H9 (cell line): ENCODE results near the gene WDR6. TPM values are rescaled to one million over a fixed set of nuclear protein-coding genes. Genes with fewer than 3 reads are reported as not detected.
A peak's percentile ranks its signal among the peaks of the same experiment; 100 is the strongest.

ENCODE experiments used
- DNase-seq: peaks from one replicate; pipeline ENCODE4 v3.0.0-alpha.2; 2017
- H2AFZ ChIP-seq: one replicate; pipeline ENCODE4 v1.6.1; 2013; ENCODE audit warnings: mild to moderate bottlenecking, low read length, control low read depth, moderate library complexity
- H2AK5ac ChIP-seq: 2 replicates; pipeline ENCODE4 v1.6.1; 2013; ENCODE audit warnings: low read length, control low read depth, mixed read lengths; ENCODE audit not compliant: insufficient read length
- H2BK120ac ChIP-seq: one replicate; pipeline ENCODE4 v1.6.1; 2013; ENCODE audit warnings: low read depth, mild to moderate bottlenecking, low read length, control low read depth, inconsistent platforms; ENCODE audit not compliant: poor library complexity, severe bottlenecking
- H2BK12ac ChIP-seq: 2 replicates; pipeline ENCODE4 v1.6.1; 2013; ENCODE audit warnings: low read length, control low read depth, mixed read lengths, low read depth; ENCODE audit not compliant: insufficient read length
- H2BK15ac ChIP-seq: 2 replicates; pipeline ENCODE4 v1.6.1; 2013; ENCODE audit warnings: low read depth, low read length, control low read depth
- H2BK20ac ChIP-seq: one replicate; pipeline ENCODE4 v1.6.1; 2013; ENCODE audit warnings: low read depth, mild to moderate bottlenecking, low read length, control low read depth, inconsistent platforms; ENCODE audit not compliant: poor library complexity, severe bottlenecking
- H2BK5ac ChIP-seq: 2 replicates; pipeline ENCODE4 v1.6.1; 2013; ENCODE audit warnings: low read length, control low read depth, mixed read lengths; ENCODE audit not compliant: insufficient read length
- H3K14ac ChIP-seq: 2 replicates; pipeline ENCODE4 v1.6.1; 2013; ENCODE audit warnings: low read length, control low read depth; ENCODE audit not compliant: insufficient read depth
- H3K18ac ChIP-seq: 2 replicates; pipeline ENCODE4 v1.6.1; 2013; ENCODE audit warnings: low read depth, mild to moderate bottlenecking, mixed read lengths, low read length, control low read depth; ENCODE audit not compliant: insufficient read length
- H3K23ac ChIP-seq: 2 replicates; pipeline ENCODE4 v1.6.1; 2013; ENCODE audit warnings: low read length, control low read depth, mixed read lengths, low read depth; ENCODE audit not compliant: insufficient read length
- H3K23me2 ChIP-seq: 2 replicates; pipeline ENCODE4 v1.6.1; 2013; ENCODE audit warnings: low read depth, mild to moderate bottlenecking, mixed read lengths, low read length, control low read depth; ENCODE audit not compliant: insufficient read length, poor library complexity, severe bottlenecking
- H3K27ac ChIP-seq: 2 replicates; pipeline ENCODE4 v1.5.1; 2013; ENCODE audit warnings: low read length, control low read depth, mixed read lengths, low read depth; ENCODE audit not compliant: insufficient read length
- H3K27me3 ChIP-seq: 2 replicates; pipeline ENCODE4 v1.6.1; 2013; ENCODE audit warnings: low read length, control low read depth, inconsistent platforms; ENCODE audit not compliant: insufficient read depth
- H3K4ac ChIP-seq: 2 replicates; pipeline ENCODE4 v1.6.1; 2013; ENCODE audit warnings: low read depth, mild to moderate bottlenecking, control low read depth, inconsistent platforms, low read length, moderate library complexity
- H3K4me1 ChIP-seq: 2 replicates; pipeline ENCODE4 v1.6.1; 2013; ENCODE audit warnings: low read length, control low read depth, inconsistent platforms; ENCODE audit not compliant: insufficient read depth
- H3K4me2 ChIP-seq: 2 replicates; pipeline ENCODE4 v1.6.1; 2013; ENCODE audit warnings: low read length, control low read depth, mixed read lengths; ENCODE audit not compliant: insufficient read length, insufficient read depth
- H3K56ac ChIP-seq: 2 replicates; pipeline ENCODE4 v1.6.1; 2013; ENCODE audit warnings: low read depth, mild to moderate bottlenecking, mixed read lengths, low read length, control low read depth; ENCODE audit not compliant: insufficient read length
- H3K79me1 ChIP-seq: 2 replicates; pipeline ENCODE4 v1.6.1; 2013; ENCODE audit warnings: low read depth, mild to moderate bottlenecking, moderate library complexity, low read length, control low read depth, inconsistent platforms; ENCODE audit not compliant: insufficient read depth, poor library complexity, severe bottlenecking
- H3K79me2 ChIP-seq: 2 replicates; pipeline ENCODE4 v1.6.1; 2013; ENCODE audit warnings: low read length, control low read depth, inconsistent platforms; ENCODE audit not compliant: insufficient read depth
- H3K9ac ChIP-seq: 2 replicates; pipeline ENCODE4 v1.6.1; 2013; ENCODE audit warnings: low read length, control low read depth, mixed read lengths; ENCODE audit not compliant: insufficient read length; ENCODE audit errors: extremely low read depth
- H3K9me3 ChIP-seq: one replicate; pipeline ENCODE4 v1.6.1; 2013; ENCODE audit warnings: low read depth, low read length, inconsistent platforms; ENCODE audit not compliant: control insufficient read depth
- H3T11ph ChIP-seq: one replicate; pipeline ENCODE4 v1.6.1; 2013; ENCODE audit warnings: mild to moderate bottlenecking, low read length, control low read depth, inconsistent platforms
- H4K20me1 ChIP-seq: one replicate; pipeline ENCODE4 v1.6.1; 2013; ENCODE audit not compliant: control insufficient read depth, insufficient read length, insufficient read depth
- H4K5ac ChIP-seq: 2 replicates; pipeline ENCODE4 v1.6.1; 2013; ENCODE audit warnings: low read depth, mild to moderate bottlenecking, mixed read lengths, low read length, control low read depth; ENCODE audit not compliant: insufficient read length
- H4K8ac ChIP-seq: replicated peaks from 2 replicates; pipeline ENCODE4 v1.6.1; 2013; ENCODE audit warnings: low read length, control low read depth, mixed read lengths, low read depth; ENCODE audit not compliant: insufficient read length
- H4K91ac ChIP-seq: 2 replicates; pipeline ENCODE4 v1.6.1; 2013; ENCODE audit warnings: low read depth, mild to moderate bottlenecking, moderate library complexity, mixed read lengths, low read length, control low read depth; ENCODE audit not compliant: insufficient read length
- H3K27ac Mint-ChIP-seq, 3 experiments: 2 replicates in 2 of 3; 3 replicates in 1 of 3; pipeline ENCODE4 v1.8.0; 2020 to 2021; ENCODE audit warnings: mixed read lengths in 3 of 3, mild to moderate bottlenecking in 1 of 3, moderate library complexity in 1 of 3
- H3K27me3 Mint-ChIP-seq: 2 replicates; pipeline ENCODE4 v1.8.0; 2021; ENCODE audit warnings: low read depth, mild to moderate bottlenecking, moderate library complexity, mixed read lengths
- H3K36me3 Mint-ChIP-seq, 3 experiments: 2 replicates in 2 of 3; 3 replicates in 1 of 3; pipeline ENCODE4 v1.8.0; 2020 to 2021; ENCODE audit warnings: low read depth in 3 of 3, mixed read lengths in 3 of 3; ENCODE audit not compliant: insufficient read depth in 1 of 3
- H3K4me1 Mint-ChIP-seq, 2 experiments: 2 replicates each; pipeline ENCODE4 v1.8.0; 2020; ENCODE audit warnings: mixed read lengths in 2 of 2
- H3K4me3 Mint-ChIP-seq, 2 experiments: 2 replicates in 1 of 2; 3 replicates in 1 of 2; pipeline ENCODE4 v1.8.0; 2020 to 2021; ENCODE audit warnings: mild to moderate bottlenecking in 2 of 2, mixed read lengths in 2 of 2, moderate library complexity in 1 of 2
- H3K9me3 Mint-ChIP-seq, 2 experiments: 2 replicates in 1 of 2; 3 replicates in 1 of 2; pipeline ENCODE4 v1.8.0; 2020; ENCODE audit warnings: mild to moderate bottlenecking in 2 of 2, mixed read lengths in 2 of 2, moderate library complexity in 1 of 2
- CTCF ChIP-seq: fragments of 200-600 bp; sonication (generic); conservative IDR thresholded peaks from 3 replicates; pipeline ENCODE4 v1.8.0; 2021; ENCODE audit warnings: antibody characterized with exemption, mild to moderate bottlenecking
- WGBS: extraction: QIAGEN DNeasy Blood & Tissue Kit; methylation state at CpG from one replicate; pipeline ENCODE4 v1.1.7; 2013; ENCODE audit warnings: missing lambda C conversion rate, low lambda C conversion rate, mixed read lengths; ENCODE audit not compliant: insufficient read length; ENCODE audit errors: extremely low coverage; 5-methylcytosine and 5-hydroxymethylcytosine counted together
- total RNA-seq: library from RNA; stranded (reverse); gene quantifications from 2 replicates; pipeline ENCODE4 v1.2.1, GENCODE V29; 2021

WDR6 gene
- total RNA-seq, 1 experiment from 2014 or later, result 298 TPM

GRCh38 chr3:49006408-49007067, 653 bp upstream of the WDR6 start:
- DNase-seq, result no peak
- Mint-ChIP-seq H3K36me3 (peaks cover under 1 to 28% (median 19%) of the 10 kb centered on the region in 3 experiments), H3K4me3 (peak overlapping the region; percentile 99 to 100), H3K27me3 (no peaks in the 10 kb centered on the region; the same call in 1 of the 2 replicates), H3K9me3 (no peaks in the 10 kb centered on the region; a peak in 1 of 5 replicates), H3K27ac (peak overlapping the region in 2 of 3 experiments; percentile 91 to 93; a peak in 5 of 7 replicates), H3K4me1 (peaks cover 12 to 13% of the 10 kb centered on the region in 2 experiments)
- H3K27ac ChIP-seq, result no peak overlapping the region
- no peaks in the 10 kb centered on the region; the same call in 1 of the 2 replicates for H3K4me1 ChIP-seq
- no peak overlapping the region for H4K91ac ChIP-seq
- no peak overlapping the region for H4K8ac ChIP-seq
- H3T11ph ChIP-seq, result no peak overlapping the region
- H3K9me3 ChIP-seq, result no peaks in the 10 kb centered on the region
- H2BK5ac ChIP-seq, result no peak overlapping the region
- no peak overlapping the region for H2AK5ac ChIP-seq
- H3K79me1 ChIP-seq, result no peaks in the 10 kb centered on the region
- no peak overlapping the region for H4K5ac ChIP-seq
- H3K4me2 ChIP-seq, result peak overlapping the region; percentile 78
- H3K23me2 ChIP-seq, result peaks cover 13% of the 10 kb centered on the region
- no peak overlapping the region for H2BK20ac ChIP-seq
- no peaks in the 10 kb centered on the region for H4K20me1 ChIP-seq
- no peak overlapping the region for H3K23ac ChIP-seq
- no peak for TF ChIP-seq CTCF
- H3K18ac ChIP-seq, result peak overlapping the region; percentile 62
- peak overlapping the region; percentile 75; the same call in 1 of the 2 replicates for H3K14ac ChIP-seq
- WGBS, result no CpG with 5 or more reads among the region's 32 CpGs
- H3K4ac ChIP-seq, result no peak overlapping the region
- H2AFZ ChIP-seq, result no peak overlapping the region
- H2BK12ac ChIP-seq, result no peak overlapping the region
- no peak overlapping the region for H2BK120ac ChIP-seq
- no peaks in the 10 kb centered on the region for H3K27me3 ChIP-seq
- H3K56ac ChIP-seq, result no peak overlapping the region
- H3K9ac ChIP-seq, result peak overlapping the region; percentile 87
- H3K79me2 ChIP-seq, result peaks cover 10% of the 10 kb centered on the region; the same call in 1 of the 2 replicates
- H2BK15ac ChIP-seq, result no peak overlapping the region
